HepG2 (cell line): Measurements from ENCODE around the gene NPB. TPM values are rescaled to one million over a fixed set of nuclear protein-coding genes. Genes with fewer than 3 reads are reported as not detected.
A peak's percentile ranks its signal among the peaks of the same experiment; 100 is the strongest.

Source experiments
- ARNT ChIP-seq: fragments of 450-650 bp; IDR thresholded peaks from 2 replicates; pipeline ENCODE4 v1.6.1; 2017
- CCDC6 ChIP-seq: sonication (generic); formaldehyde crosslinking; IDR thresholded peaks from 2 replicates; pipeline ENCODE4 v1.8.1; 2022; ENCODE audit warnings: mild to moderate bottlenecking, missing genetic modification reagents, moderate library complexity
- DBP ChIP-seq: sonication (generic); formaldehyde crosslinking; IDR thresholded peaks from 2 replicates; pipeline ENCODE4 v1.4.0; 2020; ENCODE audit warnings: missing genetic modification reagents; ENCODE audit errors: not compliant biosample characterization
- HNF1A ChIP-seq, 2 experiments: sonication (generic) in 1 of 2; formaldehyde crosslinking in 1 of 2; IDR thresholded peaks; 2 replicates each; pipeline versions ENCODE4 v1.4.0 to v1.6.1; 2016 to 2020; ENCODE audit warnings: borderline replicate concordance in 1 of 2, low read depth in 1 of 2, mild to moderate bottlenecking in 1 of 2, missing genetic modification reagents in 1 of 2
- MAFF ChIP-seq: IDR thresholded peaks from 2 replicates; pipeline ENCODE4 v1.6.1; 2011; ENCODE audit warnings: low read depth, low read length, improper control_type of control experiment
- RFXAP ChIP-seq: sonication (generic); formaldehyde crosslinking; IDR thresholded peaks from 2 replicates; pipeline ENCODE4 v1.4.0; 2020; ENCODE audit warnings: missing genetic modification reagents, borderline replicate concordance
- SRSF1 ChIP-seq: fragments of 200-400 bp; formaldehyde crosslinking; optimal IDR thresholded peaks from 2 replicates; pipeline ENCODE3; 2017; ENCODE audit warnings: mild to moderate bottlenecking, low read depth, low read length, moderate library complexity
- SRY ChIP-seq: sonication (generic); formaldehyde crosslinking; IDR thresholded peaks from 2 replicates; pipeline ENCODE4 v1.8.0; 2022; ENCODE audit warnings: mild to moderate bottlenecking, missing genetic modification reagents
- ZNF556 ChIP-seq: sonication (generic); formaldehyde crosslinking; IDR thresholded peaks from 2 replicates; pipeline ENCODE4 v1.4.0; 2020; ENCODE audit warnings: mild to moderate bottlenecking, missing genetic modification reagents, borderline replicate concordance
- polyA plus RNA-seq, 8 experiments: library from polyadenylated mRNA; depleted of rRNA in 3 of 8; stranded (reverse) in 7 of 8; unstranded in 1 of 8; fragments of >200 nt; fragmentation: Illumina TruSeq in 4 of 8; extraction: Trizol in 4 of 8; gene quantifications; 2 replicates each; pipeline versions ENCODE4 v1.2.1 to v1.2.3, GENCODE V29; 2011 to 2016; ENCODE audit warnings: low read depth in 4 of 8, missing spikeins in 1 of 8, mixed read lengths in 1 of 8; ENCODE audit not compliant: insufficient read depth in 1 of 8
- total RNA-seq, 5 experiments: library from RNA; depleted of rRNA; stranded (reverse); fragments of >200 nt; fragmentation: Illumina TruSeq; extraction: Trizol; gene quantifications; 2 replicates each; pipeline ENCODE4 v1.2.3, GENCODE V29; 2016; ENCODE audit warnings: low read depth in 1 of 5
- TF ChIP-seq, protein P1 (sequence below): sonication (generic); formaldehyde crosslinking; IDR thresholded peaks from 2 replicates; pipeline ENCODE4 v1.8.1; 2023; ENCODE audit warnings: mild to moderate bottlenecking, inconsistent platforms, moderate library complexity, missing genetic modification reagents, borderline replicate concordance
- TF ChIP-seq, protein P2 (sequence below): sonication (generic); formaldehyde crosslinking; IDR thresholded peaks from 2 replicates; pipeline ENCODE4 v1.4.0; 2020; ENCODE audit warnings: mild to moderate bottlenecking, missing genetic modification reagents

NPB gene
- total and polyA plus RNA-seq, 2 of the 13 experiments (the other 11 are each of a cell fraction or from before 2014, with no cell fraction given): 0.11 to 0.93 TPM

DNA sequence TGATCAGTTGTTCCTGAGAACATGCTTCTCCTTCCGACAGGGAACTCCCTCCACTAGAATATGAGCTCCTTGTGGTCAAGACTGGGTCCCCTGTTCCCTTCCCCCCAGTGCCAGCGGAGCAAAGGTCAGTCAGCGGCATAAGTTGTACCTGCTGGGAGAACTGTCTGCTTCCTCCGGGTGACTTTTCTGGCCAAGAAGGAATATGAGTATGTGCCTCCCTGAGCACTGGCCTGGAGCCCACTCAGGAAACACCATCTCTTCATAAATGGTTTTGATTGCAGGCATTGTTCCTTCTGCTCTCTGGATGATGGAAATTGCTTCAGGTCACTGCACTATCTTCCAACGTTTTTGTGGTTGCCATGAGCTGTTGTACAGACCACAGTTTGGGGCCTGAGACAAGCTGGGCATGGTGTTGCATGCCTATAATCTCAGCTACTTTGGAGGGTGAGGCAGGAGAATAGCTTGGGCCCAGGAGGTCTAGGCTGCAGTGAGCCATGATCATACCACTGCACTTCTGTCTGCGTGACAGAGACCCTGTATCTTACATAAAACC lies 38.8 kb upstream of the NPB start (continued):
- TF ChIP-seq RFXAP: no peak
- TF ChIP-seq MAFF: no peak
- TF ChIP-seq, protein P1, sequence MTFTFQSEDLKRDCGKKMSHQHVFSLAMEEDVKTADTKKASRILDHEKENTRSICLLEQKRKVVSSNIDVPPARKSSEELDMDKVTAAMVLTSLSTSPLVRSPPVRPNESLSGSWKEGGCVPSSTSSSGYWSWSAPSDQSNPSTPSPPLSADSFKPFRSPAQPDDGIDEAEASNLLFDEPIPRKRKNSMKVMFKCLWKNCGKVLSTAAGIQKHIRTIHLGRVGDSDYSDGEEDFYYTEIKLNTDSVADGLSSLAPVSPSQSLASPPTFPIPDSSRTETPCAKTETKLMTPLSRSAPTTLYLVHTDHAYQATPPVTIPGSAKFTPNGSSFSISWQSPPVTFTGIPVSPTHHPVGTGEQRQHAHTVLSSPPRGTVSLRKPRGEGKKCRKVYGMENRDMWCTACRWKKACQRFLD (CRISPR knock-in tag): no peak
- no peak for TF ChIP-seq SRY (CRISPR knock-in tag)
- TF ChIP-seq ARNT: no peak
- no peak for TF ChIP-seq DBP (CRISPR knock-in tag)
- TF ChIP-seq, protein P2, sequence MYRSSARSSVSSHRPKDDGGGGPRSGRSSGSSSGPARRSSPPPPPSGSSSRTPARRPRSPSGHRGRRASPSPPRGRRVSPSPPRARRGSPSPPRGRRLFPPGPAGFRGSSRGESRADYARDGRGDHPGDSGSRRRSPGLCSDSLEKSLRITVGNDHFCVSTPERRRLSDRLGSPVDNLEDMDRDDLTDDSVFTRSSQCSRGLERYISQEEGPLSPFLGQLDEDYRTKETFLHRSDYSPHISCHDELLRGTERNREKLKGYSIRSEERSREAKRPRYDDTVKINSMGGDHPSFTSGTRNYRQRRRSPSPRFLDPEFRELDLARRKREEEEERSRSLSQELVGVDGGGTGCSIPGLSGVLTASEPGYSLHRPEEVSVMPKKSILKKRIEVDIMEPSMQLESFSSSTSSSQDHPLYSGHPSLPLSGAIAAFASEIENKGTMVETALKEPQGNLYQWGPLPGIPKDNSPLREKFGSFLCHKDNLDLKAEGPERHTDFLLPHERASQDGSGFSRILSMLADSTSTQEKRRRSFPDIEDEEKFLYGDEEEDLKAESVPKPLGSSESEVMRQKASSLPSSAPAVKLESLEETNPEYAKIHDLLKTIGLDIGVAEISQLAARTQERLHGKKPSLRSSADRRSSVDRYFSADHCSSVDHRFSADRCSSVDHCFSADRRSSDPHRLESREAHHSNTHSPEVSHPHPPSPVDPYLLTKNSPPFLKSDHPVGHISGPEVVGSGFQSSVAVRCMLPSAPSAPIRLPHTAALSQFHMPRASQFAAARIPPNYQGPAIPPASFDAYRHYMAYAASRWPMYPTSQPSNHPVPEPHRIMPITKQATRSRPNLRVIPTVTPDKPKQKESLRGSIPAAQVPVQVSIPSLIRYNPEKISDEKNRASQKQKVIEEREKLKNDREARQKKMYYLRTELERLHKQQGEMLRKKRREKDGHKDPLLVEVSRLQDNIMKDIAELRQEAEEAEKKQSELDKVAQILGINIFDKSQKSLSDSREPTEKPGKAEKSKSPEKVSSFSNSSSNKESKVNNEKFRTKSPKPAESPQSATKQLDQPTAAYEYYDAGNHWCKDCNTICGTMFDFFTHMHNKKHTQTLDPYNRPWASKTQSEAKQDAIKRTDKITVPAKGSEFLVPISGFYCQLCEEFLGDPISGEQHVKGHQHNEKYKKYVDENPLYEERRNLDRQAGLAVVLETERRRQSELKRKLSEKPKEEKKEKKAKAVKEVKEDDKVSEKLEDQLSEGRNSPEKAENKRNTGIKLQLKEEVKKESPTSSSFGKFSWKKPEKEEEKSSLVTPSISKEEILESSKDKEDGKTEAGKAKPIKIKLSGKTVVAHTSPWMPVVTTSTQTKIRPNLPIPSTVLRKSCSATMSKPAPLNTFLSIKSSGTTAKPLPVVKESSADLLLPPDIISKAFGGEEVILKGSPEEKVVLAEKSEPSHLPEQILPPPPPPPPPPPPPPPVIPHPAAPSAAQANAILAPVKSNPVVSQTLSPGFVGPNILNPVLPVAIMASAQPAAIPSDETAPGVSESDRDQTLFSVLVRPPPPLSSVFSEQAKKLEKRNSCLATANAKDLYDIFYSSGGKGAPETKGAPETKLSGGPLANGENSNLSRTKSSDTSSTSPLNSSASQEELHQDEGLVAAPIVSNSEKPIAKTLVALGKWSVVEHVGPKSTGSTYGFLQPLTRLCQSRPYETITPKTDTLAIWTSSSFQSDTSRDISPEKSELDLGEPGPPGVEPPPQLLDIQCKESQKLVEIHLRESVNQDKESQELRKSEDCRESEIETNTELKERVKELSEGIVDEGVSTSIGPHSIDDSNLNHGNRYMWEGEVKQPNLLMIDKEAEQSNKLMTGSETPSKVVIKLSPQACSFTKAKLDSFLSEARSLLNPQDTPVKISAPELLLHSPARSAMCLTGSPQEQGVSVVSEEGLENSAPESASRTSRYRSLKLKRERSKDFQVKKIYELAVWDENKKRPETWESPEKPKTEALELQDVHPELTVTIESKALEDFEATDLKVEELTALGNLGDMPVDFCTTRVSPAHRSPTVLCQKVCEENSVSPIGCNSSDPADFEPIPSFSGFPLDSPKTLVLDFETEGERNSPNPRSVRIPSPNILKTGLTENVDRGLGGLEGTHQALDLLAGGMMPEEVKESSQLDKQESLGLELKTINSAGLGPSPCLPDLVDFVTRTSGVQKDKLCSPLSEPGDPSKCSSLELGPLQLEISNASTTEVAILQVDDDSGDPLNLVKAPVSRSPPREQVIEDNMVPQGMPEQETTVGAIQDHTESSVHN (CRISPR knock-in tag): 0 out of 2 replicates have a peak, but pooled peaks have one; percentile 52
- no peak for TF ChIP-seq HNF1A (IDR thresholded peaks at IDR 0.05; ENCODE audit: low read depth)
- TF ChIP-seq HNF1A (CRISPR knock-in tag; IDR thresholded peaks at IDR 0.05; ENCODE audit: borderline replicate concordance): no peak
- no peak for TF ChIP-seq ZNF556 (CRISPR knock-in tag)
- no peak for TF ChIP-seq SRSF1
- no peak for TF ChIP-seq CCDC6 (CRISPR knock-in tag)
